DMS 273 (cell line): ENCODE results near the gene AKAP10.
"Not testable (repeated sequence)": the region's sequence is repeated elsewhere in the genome, so short reads cannot be mapped to it uniquely, and the experiment has no call there.

ENCODE experiments used
- DNase-seq: peaks from one replicate; lab custom pipeline; 2025; ENCODE audit not compliant: unreplicated experiment; lab: John Stamatoyannopoulos, UW

The AKAP10 gene

GRCh38 chr17:19979917-19980770 is 2.5 kb upstream of the AKAP10 start:
- no peak for DNase-seq

- DNase-seq, result no peak
Measured at GRCh38 chr17:19978805-19979211, 1.2 kb upstream of the AKAP10 start.

- no peak for DNase-seq
Measured at GRCh38 chr17:19978209-19978802, 678 bp upstream of the AKAP10 start.

- no peak for DNase-seq
Measured at GRCh38 chr17:19975601-19976000, 2.0 kb downstream of the AKAP10 start.

- DNase-seq, result no peak
Measured at GRCh38 chr17:19973156-19973555, 4.5 kb downstream of the AKAP10 start.

- not testable (repeated sequence) for DNase-seq
Measured at GRCh38 chr17:19962954-19963353, 14.7 kb downstream of the AKAP10 start.

GRCh38 chr17:19958023-19958422 is 19.6 kb downstream of the AKAP10 start:
- no peak for DNase-seq

- DNase-seq, result no peak
Measured at GRCh38 chr17:19955099-19955498, 22.5 kb downstream of the AKAP10 start.

GRCh38 chr17:19951411-19951810 is 26.2 kb downstream of the AKAP10 start:
- not testable (repeated sequence) for DNase-seq

- not testable (repeated sequence) for DNase-seq
Measured at GRCh38 chr17:19950624-19951195, 26.9 kb downstream of the AKAP10 start.

- peak; percentile 4 for DNase-seq
Measured at GRCh38 chr17:19948116-19948943, 29.3 kb downstream of the AKAP10 start.

- DNase-seq, result no peak
Measured at GRCh38 chr17:19946921-19947320, 30.7 kb downstream of the AKAP10 start.

GRCh38 chr17:19945009-19945626 is 32.5 kb downstream of the AKAP10 start:
- no peak for DNase-seq

- DNase-seq, result no peak
Measured at GRCh38 chr17:19943599-19943998, 34.0 kb downstream of the AKAP10 start.

GRCh38 chr17:19943026-19943425 is 34.6 kb downstream of the AKAP10 start:
- DNase-seq, result no peak

- no peak for DNase-seq
Measured at GRCh38 chr17:19940722-19941464, 36.7 kb downstream of the AKAP10 start.

GRCh38 chr17:19939993-19940721 is 37.5 kb downstream of the AKAP10 start:
- no peak for DNase-seq

- no peak for DNase-seq
Measured at GRCh38 chr17:19938736-19939135, 38.9 kb downstream of the AKAP10 start.

- no peak for DNase-seq
Measured at GRCh38 chr17:19937522-19937921, 40.1 kb downstream of the AKAP10 start.
